T47D (cell line): ENCODE measurements around the gene RMND5B.
"Not testable (repeated sequence)": the region's sequence is repeated elsewhere in the genome, so short reads cannot be mapped to it uniquely, and the experiment has no call there.

ENCODE experiments used
- DNase-seq, 2 experiments: peaks; one replicate each; pipeline versions ENCODE4 v3.0.0 to v3.0.0-alpha.2; 2011 to 2012; ENCODE audit warnings: low read depth in 1 of 2, low spot score in 1 of 2
- JUND ChIP-seq: IDR thresholded peaks from 2 replicates; pipeline ENCODE4 v1.6.1; 2012; ENCODE audit warnings: low read depth
- in situ Hi-C: cut with HindIII; loops from 2 replicates; pipeline ENCODE4 v1.10.0; 2016; ENCODE audit warnings: low sequenced_read_pairs, low pct_unique_long_range_greater_than_20kb

RMND5B gene

DNA sequence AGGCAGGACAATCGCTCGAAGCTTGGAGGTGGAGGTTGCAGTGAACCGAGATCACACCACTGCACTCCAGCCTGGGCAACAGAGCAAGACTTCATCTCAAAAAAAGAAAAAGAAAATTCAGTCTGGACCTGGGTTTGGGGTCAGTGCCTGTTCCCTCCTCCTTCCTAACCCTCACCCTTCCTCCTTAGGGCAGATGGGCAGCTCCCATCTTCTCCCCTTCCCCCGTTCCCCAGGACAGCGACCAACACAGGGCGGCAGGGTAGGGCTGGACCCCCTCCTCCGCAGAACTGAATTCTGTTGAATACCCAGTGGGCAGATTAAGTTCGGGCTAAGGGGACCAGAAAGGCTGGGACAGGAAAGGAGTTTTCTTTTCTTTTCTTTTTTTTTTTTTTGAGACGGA, 1.5 kb upstream of the RMND5B start:
- no peak for DNase-seq
- in situ Hi-C loops, result no loop called here

DNA sequence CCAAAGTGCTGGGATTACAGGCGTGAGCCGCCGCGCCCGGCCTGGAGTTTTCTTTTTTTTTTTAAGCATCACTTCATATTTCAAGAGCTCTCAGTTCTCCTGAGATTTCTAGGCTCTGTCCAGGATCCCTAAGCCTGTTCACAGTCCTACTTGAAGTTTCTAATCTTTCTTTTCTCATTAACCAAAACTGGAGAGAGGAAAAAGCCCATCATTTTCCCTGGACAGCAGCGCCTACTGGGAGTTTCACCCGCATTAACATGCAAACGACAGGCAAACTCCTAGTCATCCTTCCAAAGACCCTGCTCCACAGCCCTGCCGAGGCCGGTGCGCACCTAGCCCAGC, 609 bp upstream of the RMND5B start:
- DNase-seq, in situ Hi-C loops: not testable (repeated sequence)

More for the DNA sequence above, 1.5 kb upstream of the RMND5B start:
- TF ChIP-seq JUND, result no peak

DNA sequence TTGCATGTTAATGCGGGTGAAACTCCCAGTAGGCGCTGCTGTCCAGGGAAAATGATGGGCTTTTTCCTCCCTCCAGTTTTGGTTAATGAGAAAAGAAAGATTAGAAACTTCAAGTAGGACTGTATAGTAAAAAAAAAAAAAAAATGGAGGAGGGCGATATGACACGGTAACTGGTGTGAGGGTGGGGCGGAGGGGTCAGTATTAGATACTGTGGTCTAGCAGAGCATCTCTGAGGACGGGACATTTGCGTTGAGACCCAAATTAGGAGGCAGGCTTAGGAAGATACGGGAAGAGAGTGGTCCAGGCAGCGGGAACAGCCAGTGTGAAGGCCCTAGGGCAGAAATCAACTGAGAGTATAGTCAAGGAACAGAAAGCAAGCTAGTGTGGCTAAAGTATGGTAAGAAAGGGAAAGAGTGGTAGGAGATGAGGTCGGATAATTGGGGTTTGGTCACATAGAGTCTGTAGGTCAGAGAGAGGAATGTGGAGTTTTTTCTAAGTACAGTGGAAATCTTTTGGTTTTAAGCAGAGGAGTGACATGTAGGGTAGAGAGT, 707 bp downstream of the RMND5B start:
- no peak for TF ChIP-seq JUND
- in situ Hi-C loops, result no loop called here
- no peak for DNase-seq

DNA sequence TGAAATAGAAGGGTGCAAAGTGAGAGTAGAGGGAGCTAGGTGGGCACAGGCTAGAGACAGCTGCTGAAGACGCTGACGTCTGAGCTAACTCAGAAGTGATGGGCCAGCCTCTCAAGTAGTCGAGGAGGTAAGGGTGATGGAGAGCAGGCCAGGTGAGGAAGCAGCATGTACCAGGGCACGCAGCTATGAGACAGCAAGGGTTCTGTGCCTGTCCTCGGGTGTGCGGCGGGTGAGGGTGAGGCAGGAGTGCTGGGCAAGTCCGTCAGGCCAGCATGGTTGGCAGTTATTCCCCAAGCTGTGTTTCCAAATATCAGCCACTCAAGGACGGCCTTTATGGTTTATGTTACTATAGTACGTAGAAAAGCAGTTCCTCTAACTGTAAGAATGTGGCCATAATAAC, 6.2 kb downstream of the RMND5B start:
- TF ChIP-seq JUND, result no peak
- in situ Hi-C loops, result no loop called here
- no peak for DNase-seq

DNA sequence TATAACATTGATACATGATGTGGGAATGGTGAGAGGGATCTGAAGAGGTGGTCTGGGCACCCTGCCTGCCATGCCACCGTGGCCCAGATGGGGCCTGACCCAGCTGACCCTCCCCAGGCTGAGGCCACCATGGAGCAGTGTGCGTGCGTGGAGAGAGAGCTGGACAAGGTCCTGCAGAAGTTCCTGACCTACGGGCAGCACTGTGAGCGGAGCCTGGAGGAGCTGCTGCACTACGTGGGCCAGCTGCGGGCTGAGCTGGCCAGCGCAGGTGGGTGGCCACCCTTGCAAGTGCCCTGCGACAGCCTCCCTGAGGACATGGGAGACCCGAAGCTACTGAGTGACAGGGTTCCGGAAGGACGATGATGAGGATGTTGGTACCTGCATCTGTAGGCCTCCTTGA, 7.2 kb downstream of the RMND5B start:
- no peak for TF ChIP-seq JUND
- no peak for DNase-seq
- in situ Hi-C loops, result no loop called here

DNA sequence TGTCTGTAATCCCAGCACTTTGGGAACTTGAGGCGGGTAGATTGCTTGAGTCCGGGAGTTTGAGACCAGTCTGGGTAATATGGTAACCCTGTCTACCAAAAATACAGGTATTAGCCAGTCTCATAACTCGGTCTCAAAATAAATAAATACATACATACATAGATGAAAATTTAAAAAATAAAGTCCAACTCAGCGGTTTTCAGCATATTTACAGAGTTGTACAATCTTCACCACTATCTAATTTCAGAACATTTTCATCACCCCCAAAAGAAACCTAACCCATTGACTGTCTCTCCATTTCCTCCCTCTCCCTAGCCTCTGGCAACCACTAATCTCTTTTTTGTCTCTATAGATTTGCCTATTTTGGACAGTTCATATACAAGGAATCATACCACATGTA, 10.7 kb downstream of the RMND5B start:
- no peak for TF ChIP-seq JUND
- DNase-seq, result no peak
- in situ Hi-C loops, result no loop called here

DNA sequence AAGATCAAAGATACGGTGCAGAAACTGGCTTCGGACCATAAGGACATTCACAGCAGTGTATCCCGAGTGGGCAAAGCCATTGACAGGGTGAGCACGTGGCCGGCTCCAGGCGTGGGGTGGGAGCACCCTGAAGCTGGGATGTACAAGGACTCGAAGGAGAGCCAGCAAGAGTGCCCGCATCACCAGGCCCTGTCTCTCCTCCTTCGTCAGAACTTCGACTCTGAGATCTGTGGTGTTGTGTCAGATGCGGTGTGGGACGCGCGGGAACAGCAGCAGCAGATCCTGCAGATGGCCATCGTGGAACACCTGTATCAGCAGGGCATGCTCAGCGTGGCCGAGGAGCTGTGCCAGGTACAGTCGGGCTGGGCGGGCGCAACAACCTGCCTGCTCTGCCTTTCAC, 11.8 kb downstream of the RMND5B start:
- in situ Hi-C loops, result no loop called here
- DNase-seq, result no peak
- TF ChIP-seq JUND, result no peak

DNA sequence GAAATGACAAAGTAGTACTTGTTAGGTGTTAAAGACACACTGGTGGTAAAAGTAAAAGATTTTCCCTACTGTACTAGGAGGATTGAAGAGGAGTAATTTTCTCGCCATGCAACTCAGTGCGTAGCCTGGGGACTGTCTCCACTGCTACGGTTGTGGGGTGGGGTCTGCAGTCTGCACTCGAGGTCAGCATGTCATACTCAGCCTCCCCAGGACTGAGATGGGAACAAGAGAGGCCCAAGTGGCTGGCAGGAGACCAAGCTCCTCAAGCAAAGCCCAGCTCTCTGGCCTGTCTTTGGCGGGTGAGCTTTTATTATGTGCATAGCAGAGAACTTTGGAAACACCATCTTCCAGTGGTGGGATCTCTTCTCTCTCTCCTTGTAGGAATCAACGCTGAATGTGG, 12.4 kb downstream of the RMND5B start:
- in situ Hi-C loops, result no loop called here
- no peak for DNase-seq
- TF ChIP-seq JUND, result no peak

DNA sequence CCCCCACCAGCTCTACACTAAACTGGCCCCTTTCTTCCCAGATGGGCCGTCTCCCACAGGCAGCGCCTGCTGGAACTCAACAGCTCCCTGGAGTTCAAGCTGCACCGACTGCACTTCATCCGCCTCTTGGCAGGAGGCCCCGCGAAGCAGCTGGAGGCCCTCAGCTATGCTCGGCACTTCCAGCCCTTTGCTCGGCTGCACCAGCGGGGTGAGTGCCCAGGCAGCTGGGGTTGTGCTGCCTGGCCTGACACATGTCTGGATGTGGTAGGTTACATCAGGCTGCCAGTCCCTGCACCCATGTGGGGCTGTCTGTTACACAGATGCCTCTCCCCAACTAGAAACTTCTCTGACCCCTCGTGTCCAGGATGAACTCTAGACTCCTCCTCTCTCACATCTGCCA, 13.1 kb downstream of the RMND5B start:
- TF ChIP-seq JUND, result no peak
- DNase-seq, result no peak
- in situ Hi-C loops, result no loop called here

DNA sequence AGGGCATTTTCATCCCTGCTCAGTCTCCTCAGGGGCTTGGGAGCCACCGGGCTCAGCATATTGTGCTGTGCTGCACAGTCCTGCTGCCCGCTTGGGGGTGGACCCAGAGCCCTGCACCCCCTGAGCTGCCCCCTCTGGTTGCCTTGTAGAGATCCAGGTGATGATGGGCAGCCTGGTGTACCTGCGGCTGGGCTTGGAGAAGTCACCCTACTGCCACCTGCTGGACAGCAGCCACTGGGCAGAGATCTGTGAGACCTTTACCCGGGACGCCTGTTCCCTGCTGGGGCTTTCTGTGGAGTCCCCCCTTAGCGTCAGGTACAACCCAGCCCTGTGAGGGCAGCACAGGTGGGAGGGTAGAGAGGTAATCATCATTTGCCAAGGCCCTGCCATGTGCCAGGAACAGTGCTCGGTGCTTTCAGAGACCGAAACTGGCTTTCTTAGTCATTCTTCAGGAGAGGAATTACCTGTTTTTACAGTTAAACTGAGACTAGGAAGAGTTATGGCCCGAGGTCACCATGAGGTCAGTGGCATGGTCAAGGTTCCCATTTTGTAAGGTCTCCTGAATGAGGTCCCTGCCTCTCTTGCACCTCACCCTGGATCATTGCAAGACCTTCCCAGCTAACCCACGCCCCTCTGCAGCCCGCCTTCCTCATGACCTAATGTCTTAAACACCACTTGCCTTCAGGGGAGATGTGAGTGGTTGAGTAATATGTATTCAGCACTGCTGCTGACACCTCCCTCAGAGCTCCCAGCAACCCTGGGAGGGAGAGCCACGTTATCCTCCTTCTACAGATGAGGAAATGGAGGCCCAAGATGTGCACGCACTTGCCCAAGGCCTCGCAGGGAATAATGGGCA, 15.4 kb downstream of the RMND5B start:
- no peak for TF ChIP-seq JUND
- in situ Hi-C loops, result no loop called here
- DNase-seq, result peak; percentile 67 to 80

DNA sequence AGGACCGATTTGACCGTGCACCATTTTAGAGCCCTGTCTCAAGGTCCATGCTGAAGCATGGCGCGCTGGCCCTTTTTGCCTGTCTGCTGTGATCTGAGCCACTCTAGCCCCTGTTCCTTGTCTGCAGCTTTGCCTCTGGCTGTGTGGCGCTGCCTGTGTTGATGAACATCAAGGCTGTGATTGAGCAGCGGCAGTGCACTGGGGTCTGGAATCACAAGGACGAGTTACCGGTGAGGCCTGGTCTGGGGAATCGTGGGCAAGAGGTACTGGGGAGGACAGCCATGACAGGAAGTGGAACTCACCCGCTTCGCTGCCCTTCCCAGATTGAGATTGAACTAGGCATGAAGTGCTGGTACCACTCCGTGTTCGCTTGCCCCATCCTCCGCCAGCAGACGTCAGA, 16.6 kb downstream of the RMND5B start:
- TF ChIP-seq JUND, result no peak
- DNase-seq, result no peak
- in situ Hi-C loops, result no loop called here

DNA sequence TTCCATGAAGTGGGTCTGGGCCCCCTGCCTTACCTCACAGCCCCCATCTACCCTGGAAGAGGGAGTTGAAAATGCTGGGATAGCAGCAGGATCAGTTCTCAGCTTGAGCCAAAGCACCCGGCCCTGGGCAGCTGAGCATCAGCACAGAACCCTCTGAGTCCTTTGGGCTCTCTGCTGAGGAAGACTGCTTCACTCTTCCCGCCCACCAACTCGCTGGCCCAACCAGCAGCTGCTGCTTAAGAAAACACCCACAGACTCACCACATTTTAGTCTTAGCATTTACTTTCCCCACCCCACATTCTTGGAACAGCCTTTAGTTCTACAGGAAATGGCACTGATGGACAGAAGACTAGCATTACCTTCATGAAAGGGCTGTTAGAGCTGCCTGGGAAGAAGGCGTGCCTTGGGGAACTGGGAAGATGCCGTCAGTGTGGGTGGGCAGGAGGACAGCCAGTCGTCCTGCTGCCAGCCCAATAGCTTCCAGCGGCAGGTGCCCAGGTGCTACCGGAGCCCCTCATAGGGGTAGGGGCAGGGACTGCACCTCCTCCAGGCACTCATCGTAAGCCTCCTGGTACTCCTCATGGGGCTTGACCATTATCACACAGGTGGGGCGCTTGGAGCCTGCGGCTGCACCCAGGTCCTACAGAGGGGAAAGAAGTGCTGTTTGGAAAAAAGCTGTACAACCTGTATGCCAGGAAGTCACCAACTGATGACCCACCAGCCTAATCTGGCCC, 18.6 kb downstream of the RMND5B start:
- in situ Hi-C loops, result no loop called here
- TF ChIP-seq JUND, result no peak

More for the DNA sequence above, 18.6 kb downstream of the RMND5B start:
- no peak for DNase-seq
